ENCODE measurements around the gene S100A1. TPM values are rescaled to one million over a fixed set of nuclear protein-coding genes. Genes with fewer than 3 reads are reported as not detected.

S100A1 gene
- total and polyA plus RNA-seq, 10 of the 15 experiments (the other 5 are each of a cell fraction or from before 2014, with no cell fraction given): 0.13 to 0.29 TPM; not detected in 8

GRCh38 chr1:153633754-153634665 is 5.8 kb downstream of the S100A1 start, which contains the start of gene CHTOP (continued):
- TF ChIP-seq, protein P1, sequence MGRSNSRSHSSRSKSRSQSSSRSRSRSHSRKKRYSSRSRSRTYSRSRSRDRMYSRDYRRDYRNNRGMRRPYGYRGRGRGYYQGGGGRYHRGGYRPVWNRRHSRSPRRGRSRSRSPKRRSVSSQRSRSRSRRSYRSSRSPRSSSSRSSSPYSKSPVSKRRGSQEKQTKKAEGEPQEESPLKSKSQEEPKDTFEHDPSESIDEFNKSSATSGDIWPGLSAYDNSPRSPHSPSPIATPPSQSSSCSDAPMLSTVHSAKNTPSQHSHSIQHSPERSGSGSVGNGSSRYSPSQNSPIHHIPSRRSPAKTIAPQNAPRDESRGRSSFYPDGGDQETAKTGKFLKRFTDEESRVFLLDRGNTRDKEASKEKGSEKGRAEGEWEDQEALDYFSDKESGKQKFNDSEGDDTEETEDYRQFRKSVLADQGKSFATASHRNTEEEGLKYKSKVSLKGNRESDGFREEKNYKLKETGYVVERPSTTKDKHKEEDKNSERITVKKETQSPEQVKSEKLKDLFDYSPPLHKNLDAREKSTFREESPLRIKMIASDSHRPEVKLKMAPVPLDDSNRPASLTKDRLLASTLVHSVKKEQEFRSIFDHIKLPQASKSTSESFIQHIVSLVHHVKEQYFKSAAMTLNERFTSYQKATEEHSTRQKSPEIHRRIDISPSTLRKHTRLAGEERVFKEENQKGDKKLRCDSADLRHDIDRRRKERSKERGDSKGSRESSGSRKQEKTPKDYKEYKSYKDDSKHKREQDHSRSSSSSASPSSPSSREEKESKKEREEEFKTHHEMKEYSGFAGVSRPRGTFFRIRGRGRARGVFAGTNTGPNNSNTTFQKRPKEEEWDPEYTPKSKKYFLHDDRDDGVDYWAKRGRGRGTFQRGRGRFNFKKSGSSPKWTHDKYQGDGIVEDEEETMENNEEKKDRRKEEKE (IDR thresholded peaks at IDR 0.05): no peak
- TF ChIP-seq NRF1 (conservative IDR thresholded peaks at IDR 0.05; ENCODE audit: low read depth, low read length): peak; percentile 97
- no peak for TF ChIP-seq ZNF24 (IDR thresholded peaks at IDR 0.05)
- no peak for TF ChIP-seq RBBP5 (conservative IDR thresholded peaks at IDR 0.05)
- no peak for TF ChIP-seq JUNB (IDR thresholded peaks at IDR 0.05)
- TF ChIP-seq IKZF2 (IDR thresholded peaks at IDR 0.05): peak; percentile 44; a peak in 1 of 4 replicates
- TF ChIP-seq BRCA1 (IDR thresholded peaks at IDR 0.05; ENCODE audit: low read depth, low read length): no peak
- peak; percentile 88; the same call in 1 of the 2 replicates for TF ChIP-seq ZNF207 (IDR thresholded peaks at IDR 0.05; ENCODE audit: borderline replicate concordance)
- no peak for TF ChIP-seq RAD51 (IDR thresholded peaks at IDR 0.05)
- TF ChIP-seq ETV6 (conservative IDR thresholded peaks at IDR 0.05 in 1 of 2, IDR thresholded peaks at IDR 0.05 in 1 of 2; ENCODE audit: borderline replicate concordance in 1 of 2, low read depth in 1 of 2): peak in 1 of 2 experiments; percentile 69; a peak in 1 of 4 replicates
- no peak for TF ChIP-seq ZNF622 (IDR thresholded peaks at IDR 0.05)
- peak; percentile 96 for TF ChIP-seq MLLT1 (IDR thresholded peaks at IDR 0.05)
- TF ChIP-seq NBN (IDR thresholded peaks at IDR 0.05): peak; percentile 98
- no peak for TF ChIP-seq CUX1 (IDR thresholded peaks at IDR 0.05; ENCODE audit: insufficient replicate concordance, low read depth, low read length)
- no peak for TF ChIP-seq CHD4 (IDR thresholded peaks at IDR 0.05)
- TF ChIP-seq EP300 (IDR thresholded peaks at IDR 0.05; ENCODE audit: borderline replicate concordance in 1 of 2, control insufficient read depth in 1 of 2, low read depth in 2 of 2, low read length in 2 of 2): no peak
- TF ChIP-seq EED (IDR thresholded peaks at IDR 0.05; ENCODE audit: low read depth): peak; percentile 30; the same call in 1 of the 2 replicates
